Dendritic cell treated with granulocyte-macrophage colony-stimulating factor and Interleukin-4, amounts not matched to agents 40 ng/mL and 50 ng/mL, for 4 days (primary cell): ENCODE results near the gene CST9.
"Not testable (repeated sequence)": the region's sequence is repeated elsewhere in the genome, so short reads cannot be mapped to it uniquely, and the experiment has no call there.

Source experiments
- H3K27ac Mint-ChIP-seq: one replicate; pipeline ENCODE4 v1.8.0; 2022; ENCODE audit warnings: mild to moderate bottlenecking, mixed read lengths
- H3K27me3 Mint-ChIP-seq: one replicate; pipeline ENCODE4 v1.8.0; 2022; ENCODE audit warnings: mild to moderate bottlenecking, mixed read lengths
- H3K36me3 Mint-ChIP-seq: one replicate; pipeline ENCODE4 v1.8.0; 2022; ENCODE audit warnings: low read depth, mixed read lengths
- H3K4me1 Mint-ChIP-seq: one replicate; pipeline ENCODE4 v1.8.0; 2022; ENCODE audit warnings: low read depth, mixed read lengths
- H3K4me3 Mint-ChIP-seq: one replicate; pipeline ENCODE4 v1.8.0; 2022; ENCODE audit warnings: mild to moderate bottlenecking, moderate library complexity, mixed read lengths
- H3K9me3 Mint-ChIP-seq: one replicate; pipeline ENCODE4 v1.8.0; 2022; ENCODE audit warnings: mixed read lengths
- intact Hi-C: fragments of 100-400 bp; cut with micrococcal nuclease; formaldehyde crosslinking; loops from one replicate; pipeline ENCODE4 v1.15.0; 2022

The CST9 gene

GRCh38 chr20:23624324-23624691 is 18.6 kb upstream of the CST9 start:
- intact Hi-C loops = loop anchor here (5.0 kb wide), 1 partner anchor 33 kb away; no protein-coding TSS in a partner anchor
- Mint-ChIP-seq H3K27me3 (peaks cover 8% of the 10 kb centered on the region), H3K36me3 (peaks cover 15% of the 10 kb centered on the region), H3K4me3 (no peak overlapping the region), H3K4me1 (peaks cover 80% of the 10 kb centered on the region), H3K27ac (peak overlapping the region; percentile 34), H3K9me3 (no peaks in the 10 kb centered on the region)

- Mint-ChIP-seq H3K4me3 (no peak overlapping the region), H3K27ac (peak overlapping the region; percentile 34), H3K27me3 (peaks cover 10% of the 10 kb centered on the region), H3K4me1 (peaks cover 75% of the 10 kb centered on the region), H3K36me3 (peaks cover 10% of the 10 kb centered on the region), H3K9me3 (no peaks in the 10 kb centered on the region)
- intact Hi-C loops = loop anchor here (5.0 kb wide), 1 partner anchor 34 kb away; no protein-coding TSS in a partner anchor
Observed at GRCh38 chr20:23623666-23624323, 18.1 kb upstream of the CST9 start.

GRCh38 chr20:23622839-23623343 is 17.2 kb upstream of the CST9 start:
- Mint-ChIP-seq H3K27me3 (peaks cover 16% of the 10 kb centered on the region), H3K4me1 (peaks cover 74% of the 10 kb centered on the region), H3K9me3 (no peaks in the 10 kb centered on the region), H3K36me3 (peaks cover 2% of the 10 kb centered on the region), H3K27ac (peak overlapping the region; percentile 95), H3K4me3 (peak overlapping the region; percentile 60)
- intact Hi-C loops = loop anchor here (5.0 kb wide), 1 partner anchor 34 kb away; no protein-coding TSS in a partner anchor

GRCh38 chr20:23622401-23622800 is 16.7 kb upstream of the CST9 start:
- intact Hi-C loops = loop anchor here (5.0 kb wide), 1 partner anchor 35 kb away; no protein-coding TSS in a partner anchor
- not testable (repeated sequence) for H3K36me3 Mint-ChIP-seq, H3K9me3 Mint-ChIP-seq
- Mint-ChIP-seq H3K27me3 (peaks cover 16% of the 10 kb centered on the region), H3K4me1 (peaks cover 76% of the 10 kb centered on the region), H3K4me3 (peak overlapping the region; percentile 60), H3K27ac (peak overlapping the region; percentile 95)

- Mint-ChIP-seq H3K4me1 (peaks cover 74% of the 10 kb centered on the region), H3K27ac (peak overlapping the region; percentile 15), H3K27me3 (peaks cover 16% of the 10 kb centered on the region)
- not testable (repeated sequence) for H3K4me3 Mint-ChIP-seq, H3K36me3 Mint-ChIP-seq, H3K9me3 Mint-ChIP-seq
- intact Hi-C loops = loop anchor here (5.0 kb wide), 1 partner anchor 36 kb away; no protein-coding TSS in a partner anchor
Observed at GRCh38 chr20:23620670-23621386, 15.1 kb upstream of the CST9 start.

GRCh38 chr20:23614163-23614562 is 8.4 kb upstream of the CST9 start:
- Mint-ChIP-seq H3K27ac (no peak overlapping the region), H3K9me3 (no peaks in the 10 kb centered on the region), H3K36me3 (no peaks in the 10 kb centered on the region), H3K4me3 (no peak overlapping the region), H3K4me1 (peaks cover 32% of the 10 kb centered on the region), H3K27me3 (peaks cover 15% of the 10 kb centered on the region)
- intact Hi-C loops = no loop called here

- no peak overlapping the region for H3K4me3 Mint-ChIP-seq
- H3K4me1 Mint-ChIP-seq = peaks cover 31% of the 10 kb centered on the region
- H3K36me3 Mint-ChIP-seq = no peaks in the 10 kb centered on the region
- no peak overlapping the region for H3K27ac Mint-ChIP-seq
- intact Hi-C loops = no loop called here
- no peaks in the 10 kb centered on the region for H3K9me3 Mint-ChIP-seq
- H3K27me3 Mint-ChIP-seq = peaks cover 13% of the 10 kb centered on the region
Observed at GRCh38 chr20:23613676-23614075, 8.0 kb upstream of the CST9 start.

GRCh38 chr20:23612396-23612795 is 6.7 kb upstream of the CST9 start:
- peaks cover 7% of the 10 kb centered on the region for H3K27me3 Mint-ChIP-seq
- H3K9me3 Mint-ChIP-seq = no peaks in the 10 kb centered on the region
- no peak overlapping the region for H3K27ac Mint-ChIP-seq
- intact Hi-C loops = no loop called here
- H3K4me3 Mint-ChIP-seq = no peak overlapping the region
- peaks cover 20% of the 10 kb centered on the region for H3K4me1 Mint-ChIP-seq
- no peaks in the 10 kb centered on the region for H3K36me3 Mint-ChIP-seq

- intact Hi-C loops = no loop called here
Observed at GRCh38 chr20:23609486-23610109, 3.9 kb upstream of the CST9 start.

GRCh38 chr20:23608251-23608846 is 2.6 kb upstream of the CST9 start:
- Mint-ChIP-seq H3K4me3 (no peak overlapping the region), H3K9me3 (peaks cover 2% of the 10 kb centered on the region)

More at GRCh38 chr20:23609486-23610109, 3.9 kb upstream of the CST9 start:
- no peaks in the 10 kb centered on the region for H3K9me3 Mint-ChIP-seq
- H3K4me3 Mint-ChIP-seq = no peak overlapping the region
- H3K36me3 Mint-ChIP-seq = no peaks in the 10 kb centered on the region
- no peak overlapping the region for H3K27ac Mint-ChIP-seq
- peaks cover 22% of the 10 kb centered on the region for H3K4me1 Mint-ChIP-seq
- peaks cover 17% of the 10 kb centered on the region for H3K27me3 Mint-ChIP-seq

GRCh38 chr20:23607497-23608245 is 2.0 kb upstream of the CST9 start:
- intact Hi-C loops = no loop called here
- no peaks in the 10 kb centered on the region for H3K36me3 Mint-ChIP-seq
- H3K27me3 Mint-ChIP-seq = peaks cover 27% of the 10 kb centered on the region
- peaks cover 6% of the 10 kb centered on the region for H3K9me3 Mint-ChIP-seq
- H3K27ac Mint-ChIP-seq = no peak overlapping the region
- H3K4me3 Mint-ChIP-seq = no peak overlapping the region
- peaks cover 25% of the 10 kb centered on the region for H3K4me1 Mint-ChIP-seq

More at GRCh38 chr20:23608251-23608846, 2.6 kb upstream of the CST9 start:
- intact Hi-C loops = no loop called here
- peak overlapping the region; percentile 40 for H3K27ac Mint-ChIP-seq
- H3K4me1 Mint-ChIP-seq = peaks cover 21% of the 10 kb centered on the region
- peaks cover 26% of the 10 kb centered on the region for H3K27me3 Mint-ChIP-seq
- no peaks in the 10 kb centered on the region for H3K36me3 Mint-ChIP-seq

- Mint-ChIP-seq H3K4me3 (no peak overlapping the region), H3K9me3 (peaks cover 6% of the 10 kb centered on the region), H3K4me1 (peaks cover 34% of the 10 kb centered on the region), H3K36me3 (no peaks in the 10 kb centered on the region), H3K27ac (no peak overlapping the region), H3K27me3 (peaks cover 27% of the 10 kb centered on the region)
- intact Hi-C loops = loop anchor here (1.0 kb wide), 1 partner anchor 164 kb away; no protein-coding TSS in a partner anchor
Observed at GRCh38 chr20:23606652-23607049, 934 bp upstream of the CST9 start.

- intact Hi-C loops = no loop called here
- Mint-ChIP-seq H3K27ac (no peak overlapping the region), H3K4me1 (peaks cover 34% of the 10 kb centered on the region), H3K36me3 (no peaks in the 10 kb centered on the region), H3K4me3 (no peak overlapping the region), H3K27me3 (peaks cover 21% of the 10 kb centered on the region), H3K9me3 (peaks cover 6% of the 10 kb centered on the region)
Observed at GRCh38 chr20:23604306-23604705, 1.4 kb downstream of the CST9 start.
